WERI-Rb-1 (cell line): ENCODE data around the gene P2RY12.
A peak's percentile ranks its signal among the peaks of the same experiment; 100 is the strongest.

Experiments used
- DNase-seq: peaks from one replicate; pipeline ENCODE4 v3.0.0-alpha.2; 2020
- H3K27ac ChIP-seq: fragments of 250-450 bp; sonication (Bioruptor Pico); 2 replicates; pipeline ENCODE4 v1.5.1; 2020; ENCODE audit warnings: mild to moderate bottlenecking, moderate library complexity
- H3K27me3 ChIP-seq: fragments of 250-450 bp; sonication (Bioruptor Pico); 2 replicates; pipeline ENCODE4 v1.5.1; 2021; ENCODE audit warnings: mild to moderate bottlenecking, low read depth, moderate library complexity; ENCODE audit not compliant: insufficient read depth, severe bottlenecking
- H3K36me3 ChIP-seq: fragments of 250-450 bp; sonication (Bioruptor Pico); 2 replicates; pipeline ENCODE4 v1.5.1; 2020; ENCODE audit warnings: mild to moderate bottlenecking, moderate library complexity
- H3K4me3 ChIP-seq: 2 replicates; pipeline ENCODE4 v1.5.1; 2011; ENCODE audit warnings: low read depth, mild to moderate bottlenecking, control low read depth, low read length
- H3K9me3 ChIP-seq: fragments of 250-450 bp; sonication (Bioruptor Pico); 2 replicates; pipeline ENCODE4 v1.5.1; 2021; ENCODE audit warnings: mild to moderate bottlenecking, moderate library complexity; ENCODE audit not compliant: severe bottlenecking
- CTCF ChIP-seq: IDR thresholded peaks from 2 replicates; pipeline ENCODE4 v1.5.1; 2011; ENCODE audit warnings: low read depth, mild to moderate bottlenecking, control low read depth, inconsistent platforms, low read length

Gene P2RY12

GRCh38 chr3:151412989-151413388 lies 28.4 kb upstream of the P2RY12 start:
- no peaks in the 10 kb centered on the region for H3K27me3 ChIP-seq

GRCh38 chr3:151410891-151411559 lies 26.5 kb upstream of the P2RY12 start:
- H3K27me3 ChIP-seq = no peaks in the 10 kb centered on the region
- no peak overlapping the region for H3K4me3 ChIP-seq
- no peak for TF ChIP-seq CTCF
- no peaks in the 10 kb centered on the region for H3K36me3 ChIP-seq
- H3K27ac ChIP-seq = no peak overlapping the region
- DNase-seq = no peak
- no peaks in the 10 kb centered on the region for H3K9me3 ChIP-seq

More at GRCh38 chr3:151412989-151413388, 28.4 kb upstream of the P2RY12 start:
- TF ChIP-seq CTCF = peak; percentile 33; the same call in 1 of the 2 replicates
- Histone ChIP-seq H3K27ac (no peak overlapping the region), H3K4me3 (no peak overlapping the region), H3K36me3 (no peaks in the 10 kb centered on the region), H3K9me3 (no peaks in the 10 kb centered on the region)
- DNase-seq = no peak

GRCh38 chr3:151407928-151408327 lies 23.4 kb upstream of the P2RY12 start:
- H3K4me3 ChIP-seq = no peak overlapping the region
- no peaks in the 10 kb centered on the region for H3K9me3 ChIP-seq
- H3K36me3 ChIP-seq = no peaks in the 10 kb centered on the region
- H3K27me3 ChIP-seq = no peaks in the 10 kb centered on the region
- H3K27ac ChIP-seq = no peak overlapping the region
- no peak for TF ChIP-seq CTCF
- no peak for DNase-seq

- DNase-seq = no peak
- Histone ChIP-seq H3K27me3 (no peaks in the 10 kb centered on the region), H3K27ac (no peak overlapping the region), H3K9me3 (no peaks in the 10 kb centered on the region), H3K36me3 (no peaks in the 10 kb centered on the region), H3K4me3 (no peak overlapping the region)
- no peak for TF ChIP-seq CTCF
Observed at GRCh38 chr3:151404316-151404715, 19.8 kb upstream of the P2RY12 start.

GRCh38 chr3:151403246-151403645 lies 18.7 kb upstream of the P2RY12 start:
- DNase-seq = no peak
- no peak for TF ChIP-seq CTCF
- H3K36me3 ChIP-seq = no peaks in the 10 kb centered on the region
- no peaks in the 10 kb centered on the region for H3K9me3 ChIP-seq
- H3K27ac ChIP-seq = no peak overlapping the region
- H3K27me3 ChIP-seq = no peaks in the 10 kb centered on the region
- no peak overlapping the region for H3K4me3 ChIP-seq

- Histone ChIP-seq H3K27ac (0 out of 2 replicates have a peak overlapping the region, but pooled peaks have one; percentile 14), H3K27me3 (no peaks in the 10 kb centered on the region), H3K9me3 (no peaks in the 10 kb centered on the region), H3K36me3 (no peaks in the 10 kb centered on the region), H3K4me3 (no peak overlapping the region)
- peak; percentile 55 for DNase-seq
- TF ChIP-seq CTCF = no peak
Observed at GRCh38 chr3:151402349-151402748, 17.8 kb upstream of the P2RY12 start.
